ENCODE measurements around the gene SND1. TPM values are rescaled to one million over a fixed set of nuclear protein-coding genes. Genes with fewer than 3 reads are reported as not detected.
"Not testable (repeated sequence)": the region's sequence is repeated elsewhere in the genome, so short reads cannot be mapped to it uniquely, and the experiment has no call there.

SND1 gene
- total RNA-seq, 4 donors from 2014 or later: 64.3 to 77.0 (median 70.4) TPM

GRCh38 chr7:128108641-128109423 is 456.8 kb downstream of the SND1 start:
- Histone ChIP-seq H3K9me3 (no peaks in the 10 kb centered on the region), H3K36me3 (no peaks in the 10 kb centered on the region), H3K4me1 (peaks cover 0 to 8% (median 4%) of the 10 kb centered on the region in 4 donors), H3K4me3 (no peak overlapping the region), H3K27ac (peak overlapping the region in 2 of 4 donors; percentile 33 to 46), H3K27me3 (peaks cover 31% of the 10 kb centered on the region)
- WGBS, 2 donors (ENCODE audit: low coverage in 1 of 2): 48 to 52% methylated on average over 6 to 11 of the region's 11 CpGs
- TF ChIP-seq CTCF (IDR thresholded peaks at IDR 0.05) (no peak), EP300 (IDR thresholded peaks at IDR 0.05; ENCODE audit: low read depth) (no peak), POLR2AphosphoS5 (IDR thresholded peaks at IDR 0.05) (no peak), POLR2A (IDR thresholded peaks at IDR 0.05) (no peak)
- DNase-seq: no peak
- intact Hi-C loops (cut with DNase I; ENCODE audit: low total_unique reads): no loop called here
- in situ Hi-C loops (cut with MboI; ENCODE audit: low pct_ligation_motif_present in 1 of 4, low pct_unique_long_range_greater_than_20kb in 1 of 4, low sequenced_read_pairs in 3 of 4): no loop called here

GRCh38 chr7:128109424-128109969 is 457.5 kb downstream of the SND1 start:
- H3K27me3 ChIP-seq: peaks cover 24% of the 10 kb centered on the region
- WGBS, 2 donors (ENCODE audit: low coverage in 1 of 2): 40 to 78% methylated on average over 2 to 12 of the region's 12 CpGs
- intact Hi-C loops (cut with DNase I; ENCODE audit: low total_unique reads); in situ Hi-C loops (cut with MboI; ENCODE audit: low pct_ligation_motif_present in 1 of 4, low pct_unique_long_range_greater_than_20kb in 1 of 4, low sequenced_read_pairs in 3 of 4); H3K4me1 ChIP-seq; H3K4me3 ChIP-seq; H3K9me3 ChIP-seq; DNase-seq; H3K36me3 ChIP-seq: not testable (repeated sequence)
- peak overlapping the region in 2 of 4 donors; percentile 33 to 46 for H3K27ac ChIP-seq

GRCh38 chr7:128110641-128111364 is 458.8 kb downstream of the SND1 start:
- Histone ChIP-seq H3K27me3 (peaks cover 14% of the 10 kb centered on the region), H3K4me3 (no peak overlapping the region), H3K36me3 (no peaks in the 10 kb centered on the region), H3K9me3 (no peaks in the 10 kb centered on the region), H3K4me1 (peaks cover 0 to 2% (median 0%) of the 10 kb centered on the region in 4 donors), H3K27ac (no peak overlapping the region)
- no peak for TF ChIP-seq POLR2A (IDR thresholded peaks at IDR 0.05)
- no peak for TF ChIP-seq CTCF (IDR thresholded peaks at IDR 0.05)
- TF ChIP-seq POLR2AphosphoS5 (IDR thresholded peaks at IDR 0.05): no peak
- no peak for TF ChIP-seq EP300 (IDR thresholded peaks at IDR 0.05; ENCODE audit: low read depth)
- in situ Hi-C loops (cut with MboI; ENCODE audit: low pct_ligation_motif_present in 1 of 4, low pct_unique_long_range_greater_than_20kb in 1 of 4, low sequenced_read_pairs in 3 of 4) (no loop called here), intact Hi-C loops (cut with DNase I; ENCODE audit: low total_unique reads) (no loop called here)
- DNase-seq: no peak
- 87% methylated on average over 2 of the region's 2 CpGs; no CpG with 5 or more reads in 1 of the 2 donors for WGBS, 2 donors (ENCODE audit: low coverage in 1 of 2)

GRCh38 chr7:128112018-128112780 is 460.2 kb downstream of the SND1 start:
- peaks cover 0 to 2% (median 0%) of the 10 kb centered on the region in 4 donors for H3K4me1 ChIP-seq
- H3K9me3 ChIP-seq: no peaks in the 10 kb centered on the region
- no peaks in the 10 kb centered on the region for H3K36me3 ChIP-seq
- TF ChIP-seq CTCF (IDR thresholded peaks at IDR 0.05): no peak
- intact Hi-C loops (cut with DNase I; ENCODE audit: low total_unique reads) (no loop called here), in situ Hi-C loops (cut with MboI; ENCODE audit: low pct_ligation_motif_present in 1 of 4, low pct_unique_long_range_greater_than_20kb in 1 of 4, low sequenced_read_pairs in 3 of 4) (no loop called here)
- peaks cover 3% of the 10 kb centered on the region for H3K27me3 ChIP-seq
- DNase-seq: no peak
- no peak overlapping the region for H3K4me3 ChIP-seq
- 64 to 83% methylated on average over 5 to 19 of the region's 19 CpGs for whole genome bisulfite sequencing, 2 donors (ENCODE audit: low coverage in 1 of 2)
- H3K27ac ChIP-seq: no peak overlapping the region

Data from transverse colon (tissue), 4 donors.